ENCODE data around the gene ZNF195.

ZNF195 gene

DNA sequence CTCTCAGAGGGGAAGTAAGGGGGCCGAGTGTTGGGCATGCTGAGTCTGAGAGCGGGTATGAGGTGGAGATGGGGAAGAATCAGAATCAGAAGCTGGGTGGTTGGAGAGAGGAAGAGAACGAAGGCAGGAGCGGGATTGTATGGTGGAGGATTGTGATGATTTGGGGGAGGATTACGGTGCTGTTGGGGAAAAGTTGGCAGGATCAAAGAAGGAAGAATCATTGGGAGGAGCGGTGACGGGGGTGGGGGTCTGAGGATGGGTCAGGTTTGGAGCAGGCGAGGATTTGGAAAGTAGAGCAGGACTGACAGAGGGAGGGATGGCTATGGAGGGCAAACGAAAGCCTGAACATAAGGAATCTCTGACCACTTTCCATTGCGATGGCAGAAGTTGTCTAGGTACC, 22.1 kb downstream of the ZNF195 start:
- DNase-seq: no peak

DNA sequence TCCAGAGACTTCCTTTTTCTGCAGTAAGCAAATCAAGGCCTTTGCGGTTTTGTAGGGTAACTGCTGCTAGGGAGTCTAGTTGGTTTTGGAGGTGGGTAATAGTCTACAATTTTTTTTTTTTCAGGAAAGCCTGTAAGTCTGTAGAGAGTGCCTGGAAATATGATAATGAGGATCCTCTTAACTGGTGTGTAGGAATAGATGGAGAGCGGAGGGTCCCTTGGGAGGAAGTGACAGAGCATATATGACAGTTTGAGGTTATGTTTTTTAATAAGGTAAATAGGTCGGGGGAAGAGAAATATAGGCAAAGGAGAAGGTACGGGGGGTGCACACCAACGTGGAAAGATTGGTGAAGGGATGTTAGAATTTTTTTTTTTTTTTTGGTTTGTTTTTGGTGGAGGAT, 25.9 kb downstream of the ZNF195 start:
- H3K36me3 ChIP-seq: peaks cover 0 to 11% (median 10%) of the 10 kb centered on the region in 3 donors
- no peak overlapping the region for H3K4me3 ChIP-seq
- no peaks in the 10 kb centered on the region for H3K27me3 ChIP-seq
- H3K27ac ChIP-seq: no peak overlapping the region
- intact Hi-C loops (cut with DNase I; ENCODE audit: low total_unique reads): no loop called here
- DNase-seq: no peak
- peaks cover 0 to 15% (median 12%) of the 10 kb centered on the region in 3 donors for H3K9me3 ChIP-seq
- TF ChIP-seq, protein P1, sequence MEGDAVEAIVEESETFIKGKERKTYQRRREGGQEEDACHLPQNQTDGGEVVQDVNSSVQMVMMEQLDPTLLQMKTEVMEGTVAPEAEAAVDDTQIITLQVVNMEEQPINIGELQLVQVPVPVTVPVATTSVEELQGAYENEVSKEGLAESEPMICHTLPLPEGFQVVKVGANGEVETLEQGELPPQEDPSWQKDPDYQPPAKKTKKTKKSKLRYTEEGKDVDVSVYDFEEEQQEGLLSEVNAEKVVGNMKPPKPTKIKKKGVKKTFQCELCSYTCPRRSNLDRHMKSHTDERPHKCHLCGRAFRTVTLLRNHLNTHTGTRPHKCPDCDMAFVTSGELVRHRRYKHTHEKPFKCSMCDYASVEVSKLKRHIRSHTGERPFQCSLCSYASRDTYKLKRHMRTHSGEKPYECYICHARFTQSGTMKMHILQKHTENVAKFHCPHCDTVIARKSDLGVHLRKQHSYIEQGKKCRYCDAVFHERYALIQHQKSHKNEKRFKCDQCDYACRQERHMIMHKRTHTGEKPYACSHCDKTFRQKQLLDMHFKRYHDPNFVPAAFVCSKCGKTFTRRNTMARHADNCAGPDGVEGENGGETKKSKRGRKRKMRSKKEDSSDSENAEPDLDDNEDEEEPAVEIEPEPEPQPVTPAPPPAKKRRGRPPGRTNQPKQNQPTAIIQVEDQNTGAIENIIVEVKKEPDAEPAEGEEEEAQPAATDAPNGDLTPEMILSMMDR (IDR thresholded peaks at IDR 0.05): no peak
- no peaks in the 10 kb centered on the region for H3K4me1 ChIP-seq

More for the DNA sequence above, 22.1 kb downstream of the ZNF195 start:
- TF ChIP-seq, protein P1 (IDR thresholded peaks at IDR 0.05): no peak
- Histone ChIP-seq H3K27me3 (no peaks in the 10 kb centered on the region), H3K9me3 (peaks cover 6 to 53% (median 41%) of the 10 kb centered on the region in 3 donors), H3K4me3 (no peak overlapping the region), H3K36me3 (peaks cover 33 to 49% (median 48%) of the 10 kb centered on the region in 3 donors), H3K27ac (no peak overlapping the region), H3K4me1 (no peaks in the 10 kb centered on the region)
- intact Hi-C loops (cut with DNase I; ENCODE audit: low total_unique reads): no loop called here

DNA sequence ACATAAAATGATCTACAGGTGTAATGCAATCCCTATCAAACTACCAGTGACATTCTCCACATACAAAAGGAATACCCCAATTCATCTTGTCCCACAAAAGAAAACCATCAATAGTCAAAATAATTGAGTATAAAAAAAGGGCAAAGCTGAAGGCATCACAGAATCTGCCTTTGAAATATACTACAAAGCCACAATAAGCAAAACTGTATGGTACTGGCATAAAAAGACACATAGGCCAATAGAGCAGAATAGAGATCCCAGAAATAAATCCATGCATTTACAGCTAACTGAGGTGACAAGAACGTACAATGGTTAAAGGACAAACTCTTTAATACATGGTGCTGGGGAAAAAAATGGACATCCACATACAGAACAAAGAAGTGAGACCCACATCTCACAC, 31.8 kb downstream of the ZNF195 start:
- intact Hi-C loops (cut with DNase I; ENCODE audit: low total_unique reads): loop anchor here (10.0 kb wide), 1 partner anchor 68 kb away; no protein-coding TSS in a partner anchor
- H3K4me1 ChIP-seq: no peaks in the 10 kb centered on the region
- no peak overlapping the region for H3K27ac ChIP-seq
- TF ChIP-seq, protein P1 (IDR thresholded peaks at IDR 0.05): no peak
- no peak overlapping the region for H3K4me3 ChIP-seq
- H3K9me3 ChIP-seq: peaks cover 0 to 10% (median 0%) of the 10 kb centered on the region in 3 donors
- H3K27me3 ChIP-seq: no peaks in the 10 kb centered on the region
- no peaks in the 10 kb centered on the region for H3K36me3 ChIP-seq
- DNase-seq: no peak

DNA sequence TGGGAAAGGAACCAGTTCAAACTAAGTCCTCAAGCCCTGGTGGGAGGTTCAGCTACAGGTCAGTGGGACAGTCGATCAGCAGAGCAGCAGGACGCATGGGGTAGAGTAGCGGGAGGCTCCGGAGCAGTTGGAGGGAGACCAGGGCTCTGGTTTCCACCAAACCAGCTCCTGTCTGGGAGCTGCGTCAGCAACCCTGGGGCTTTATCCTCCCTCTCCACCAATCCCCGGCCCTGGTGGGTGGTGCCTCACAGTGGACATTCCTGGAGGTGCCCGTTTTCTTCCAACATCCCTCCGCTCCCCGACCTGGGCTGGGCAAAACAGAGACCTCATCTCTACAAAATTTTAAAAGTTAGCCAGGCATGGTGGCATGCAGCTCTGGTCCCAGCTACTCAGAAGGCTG, 32.4 kb downstream of the ZNF195 start:
- intact Hi-C loops (cut with DNase I; ENCODE audit: low total_unique reads): loop anchor here (10.0 kb wide), 1 partner anchor 68 kb away; no protein-coding TSS in a partner anchor
- peaks cover 0 to 10% (median 0%) of the 10 kb centered on the region in 3 donors for H3K9me3 ChIP-seq
- H3K36me3 ChIP-seq: no peaks in the 10 kb centered on the region
- TF ChIP-seq, protein P1 (IDR thresholded peaks at IDR 0.05): no peak
- no peak overlapping the region for H3K27ac ChIP-seq
- H3K4me1 ChIP-seq: no peaks in the 10 kb centered on the region
- no peak overlapping the region for H3K4me3 ChIP-seq
- no peak for DNase-seq
- H3K27me3 ChIP-seq: no peaks in the 10 kb centered on the region

DNA sequence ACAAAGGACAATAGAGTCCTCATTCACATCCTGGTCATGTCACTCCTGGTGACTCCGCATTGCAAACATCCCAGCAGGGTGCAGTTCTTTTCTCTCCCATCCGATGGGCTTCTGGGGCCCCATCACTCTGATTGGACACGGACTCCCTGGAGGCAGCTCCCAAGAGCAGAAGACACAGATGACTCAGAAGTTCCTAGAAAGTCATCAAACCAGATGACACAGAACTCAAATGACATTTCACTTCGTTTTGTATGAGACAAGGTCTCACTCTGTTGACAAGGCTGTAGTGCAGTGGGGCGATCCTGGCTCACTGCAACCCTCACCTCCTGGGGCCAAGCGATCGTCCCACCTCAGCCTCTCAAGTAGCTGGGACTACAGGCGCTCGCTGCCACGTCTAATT, 33.2 kb downstream of the ZNF195 start:
- no peak for DNase-seq
- H3K4me3 ChIP-seq: no peak overlapping the region
- intact Hi-C loops (cut with DNase I; ENCODE audit: low total_unique reads): loop anchor here (10.0 kb wide), 1 partner anchor 69 kb away; no protein-coding TSS in a partner anchor
- H3K4me1 ChIP-seq: no peaks in the 10 kb centered on the region
- H3K27me3 ChIP-seq: no peaks in the 10 kb centered on the region
- H3K36me3 ChIP-seq: no peaks in the 10 kb centered on the region
- no peak overlapping the region for H3K27ac ChIP-seq
- peaks cover 0 to 10% (median 0%) of the 10 kb centered on the region in 3 donors for H3K9me3 ChIP-seq
- TF ChIP-seq, protein P1 (IDR thresholded peaks at IDR 0.05): no peak

All from tibial artery (tissue), 4 donors.